22Rv1 (cell line): ENCODE measurements around the gene GAREM1.

Experiments used
- ZFX ChIP-seq: fragments of 450-650 bp; IDR thresholded peaks from 2 replicates; pipeline ENCODE4 v1.6.1; 2017; ENCODE audit warnings: antibody characterized with exemption, borderline replicate concordance
- TF ChIP-seq, protein P1 (sequence below): fragments of 450-650 bp; IDR thresholded peaks from 2 replicates; pipeline ENCODE4 v1.5.1; 2017; ENCODE audit warnings: mild to moderate bottlenecking

DNA sequence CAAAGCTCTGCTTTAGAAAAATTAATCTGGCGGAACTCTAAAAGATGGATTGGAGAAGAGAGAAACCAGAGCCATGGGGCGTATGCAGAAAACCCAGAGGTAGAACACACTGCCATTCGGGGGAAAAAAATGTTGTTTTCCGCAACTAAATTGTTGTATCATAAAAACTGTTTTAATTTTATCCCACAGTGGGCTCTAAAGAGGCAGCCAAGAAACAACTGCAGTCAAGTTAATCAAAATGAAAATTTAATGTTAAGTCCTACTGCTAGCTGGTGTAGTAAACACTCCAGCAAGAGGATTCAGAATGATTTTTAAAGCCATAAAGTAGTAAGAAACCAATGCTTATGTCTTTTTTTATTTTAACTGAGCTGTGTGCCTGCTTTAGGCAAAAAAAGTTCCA lies 69.1 kb downstream of the GAREM1 start:
- TF ChIP-seq, protein P1, sequence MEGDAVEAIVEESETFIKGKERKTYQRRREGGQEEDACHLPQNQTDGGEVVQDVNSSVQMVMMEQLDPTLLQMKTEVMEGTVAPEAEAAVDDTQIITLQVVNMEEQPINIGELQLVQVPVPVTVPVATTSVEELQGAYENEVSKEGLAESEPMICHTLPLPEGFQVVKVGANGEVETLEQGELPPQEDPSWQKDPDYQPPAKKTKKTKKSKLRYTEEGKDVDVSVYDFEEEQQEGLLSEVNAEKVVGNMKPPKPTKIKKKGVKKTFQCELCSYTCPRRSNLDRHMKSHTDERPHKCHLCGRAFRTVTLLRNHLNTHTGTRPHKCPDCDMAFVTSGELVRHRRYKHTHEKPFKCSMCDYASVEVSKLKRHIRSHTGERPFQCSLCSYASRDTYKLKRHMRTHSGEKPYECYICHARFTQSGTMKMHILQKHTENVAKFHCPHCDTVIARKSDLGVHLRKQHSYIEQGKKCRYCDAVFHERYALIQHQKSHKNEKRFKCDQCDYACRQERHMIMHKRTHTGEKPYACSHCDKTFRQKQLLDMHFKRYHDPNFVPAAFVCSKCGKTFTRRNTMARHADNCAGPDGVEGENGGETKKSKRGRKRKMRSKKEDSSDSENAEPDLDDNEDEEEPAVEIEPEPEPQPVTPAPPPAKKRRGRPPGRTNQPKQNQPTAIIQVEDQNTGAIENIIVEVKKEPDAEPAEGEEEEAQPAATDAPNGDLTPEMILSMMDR: no peak
- TF ChIP-seq ZFX: no peak
